ENCODE data around the gene NUP62. TPM values are rescaled to one million over a fixed set of nuclear protein-coding genes. Genes with fewer than 3 reads are reported as not detected.
A peak's percentile ranks its signal among the peaks of the same experiment; 100 is the strongest.
"Not testable (repeated sequence)": the region's sequence is repeated elsewhere in the genome, so short reads cannot be mapped to it uniquely, and the experiment has no call there.

The NUP62 gene
- total RNA-seq, 1 donor from 2014 or later: 28.4 TPM

- intact Hi-C loops (cut with micrococcal nuclease): no loop called here
- DNase-seq: no peak
- ATAC-seq: peak; percentile 69
Measured at GRCh38 chr19:49954092-49954829, 25.0 kb upstream of the NUP62 start.

GRCh38 chr19:49953416-49953815 is 24.1 kb upstream of the NUP62 start:
- ATAC-seq (peak; percentile 68), DNase-seq (no peak)
- intact Hi-C loops (cut with micrococcal nuclease): no loop called here

DNA sequence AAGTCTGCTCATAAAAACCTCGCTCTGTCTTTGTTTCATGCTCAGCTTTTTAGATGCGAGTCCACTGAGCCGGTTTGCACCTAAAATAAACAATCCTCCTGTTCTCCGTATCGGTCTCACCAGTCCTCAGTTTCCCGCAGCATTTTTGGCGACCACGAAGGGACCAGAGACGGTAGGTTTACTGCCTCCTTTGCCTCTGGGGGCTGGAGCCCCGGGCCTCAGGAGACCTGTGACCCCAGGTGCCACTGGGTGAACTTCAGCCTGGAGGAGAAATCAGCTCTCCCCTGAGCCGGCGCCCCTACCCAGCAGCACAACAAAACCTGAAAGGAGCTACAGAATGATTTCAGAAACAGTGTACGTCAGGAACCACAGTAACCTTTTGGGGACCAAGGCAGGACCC is 23.6 kb upstream of the NUP62 start:
- ATAC-seq (no peak), DNase-seq (no peak)
- intact Hi-C loops (cut with micrococcal nuclease): no loop called here

DNA sequence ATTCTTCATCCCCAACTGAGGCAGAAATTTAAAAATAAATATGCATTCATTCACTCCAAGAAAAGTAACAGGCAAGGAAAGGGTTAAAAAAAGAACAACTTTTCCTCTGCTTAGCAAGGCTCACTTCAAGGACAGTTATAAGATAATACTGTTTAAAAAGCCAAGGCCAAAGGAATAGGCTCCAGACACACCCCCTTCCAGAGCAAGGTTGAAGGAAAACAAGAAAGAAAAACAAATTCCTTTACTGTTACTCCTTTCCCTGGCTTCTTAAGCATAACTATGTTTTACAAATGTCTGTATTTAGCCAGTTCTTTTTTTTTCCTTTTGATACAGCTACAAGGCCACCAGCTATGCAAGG is 23.2 kb upstream of the NUP62 start:
- no peak for DNase-seq
- ATAC-seq: no peak
- intact Hi-C loops (cut with micrococcal nuclease): no loop called here

DNA sequence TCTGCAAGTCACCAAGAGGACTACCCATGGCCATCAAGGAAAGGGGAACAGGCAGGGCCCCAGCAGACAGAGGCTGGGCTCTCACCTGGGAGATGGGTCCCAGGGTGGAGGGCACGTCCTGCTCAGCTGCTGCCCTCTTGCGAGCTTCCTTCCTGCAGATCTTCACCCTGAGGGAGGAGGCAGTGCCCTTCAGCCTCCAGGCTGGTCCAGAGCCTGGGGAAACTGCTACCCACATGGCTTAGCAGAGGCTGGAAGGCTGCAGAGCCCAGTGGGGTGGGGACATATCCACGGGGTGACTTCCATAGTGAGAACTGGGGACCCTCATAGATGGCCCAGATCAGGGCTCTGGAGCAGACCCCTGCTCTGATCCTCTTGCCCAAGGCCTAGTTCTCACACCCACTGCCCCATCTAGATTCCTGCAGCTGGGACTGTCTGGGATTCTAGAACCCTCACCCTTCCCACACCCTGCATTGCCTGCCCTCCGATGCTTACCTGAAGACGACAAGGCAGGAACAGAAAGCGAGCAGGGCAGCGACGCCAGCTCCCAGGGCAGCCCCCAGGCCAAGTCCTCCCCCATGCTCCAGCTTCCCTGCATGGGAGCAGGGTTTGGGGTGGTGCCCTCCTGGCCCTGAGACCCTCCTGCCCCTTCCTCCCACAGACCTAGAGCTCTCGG is 22.6 kb upstream of the NUP62 start:
- intact Hi-C loops (cut with micrococcal nuclease): no loop called here
- ATAC-seq (no peak), DNase-seq (no peak)

- DNase-seq: no peak
- no peak for ATAC-seq
- intact Hi-C loops (cut with micrococcal nuclease): no loop called here
Measured at GRCh38 chr19:49950956-49951526, 21.7 kb upstream of the NUP62 start.

- intact Hi-C loops (cut with micrococcal nuclease): no loop called here
- DNase-seq (no peak), ATAC-seq (no peak)
Measured at GRCh38 chr19:49950590-49950948, 21.3 kb upstream of the NUP62 start.

DNA sequence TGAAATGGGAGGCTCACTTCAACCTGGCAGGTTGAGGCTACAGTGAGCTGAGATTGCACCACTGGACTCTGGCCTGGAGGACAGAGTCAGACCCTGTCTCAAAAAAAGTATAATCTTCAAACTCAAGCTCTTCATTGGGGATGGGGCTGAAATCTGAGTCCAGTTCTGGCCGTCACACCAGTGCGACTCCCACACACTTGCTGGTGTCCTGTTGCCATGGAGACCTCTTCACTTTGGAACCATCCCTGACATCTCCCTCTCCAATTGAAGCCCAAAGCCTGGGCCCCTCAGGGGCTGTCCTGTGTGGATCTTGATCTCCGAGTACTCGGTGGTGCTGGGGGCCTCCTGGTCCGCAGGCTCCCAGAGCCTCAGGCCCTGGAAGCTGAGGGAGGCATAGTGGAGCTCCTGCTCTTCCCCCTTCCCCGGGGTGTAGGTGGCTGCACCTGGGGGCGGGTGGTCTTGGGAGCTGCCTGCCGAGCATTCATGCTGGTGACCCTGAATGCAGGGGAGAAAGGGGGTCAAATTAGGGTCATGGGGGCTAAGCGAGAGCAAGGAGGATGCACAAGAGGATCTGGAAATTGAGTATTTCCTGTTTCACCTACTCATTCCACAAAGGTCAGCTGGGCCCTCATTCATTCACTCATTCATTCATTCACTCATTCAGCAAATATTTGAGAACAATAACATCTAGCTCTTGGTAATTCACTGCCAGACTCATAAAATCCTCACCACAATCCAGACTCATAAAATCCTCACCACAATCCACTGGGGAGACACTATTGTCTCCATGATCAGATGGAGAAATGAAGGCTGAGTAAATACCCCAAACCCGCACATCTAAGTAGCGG is 20.7 kb upstream of the NUP62 start:
- intact Hi-C loops (cut with micrococcal nuclease): no loop called here
- ATAC-seq: no peak

GRCh38 chr19:49946415-49946814 is 17.1 kb upstream of the NUP62 start:
- intact Hi-C loops (cut with micrococcal nuclease): no loop called here
- ATAC-seq (no peak), DNase-seq (no peak)

More for the DNA sequence above, 20.7 kb upstream of the NUP62 start:
- DNase-seq: no peak

- DNase-seq; ATAC-seq; intact Hi-C loops (cut with micrococcal nuclease): not testable (repeated sequence)
Measured at GRCh38 chr19:49944567-49944966, 15.3 kb upstream of the NUP62 start.

DNA sequence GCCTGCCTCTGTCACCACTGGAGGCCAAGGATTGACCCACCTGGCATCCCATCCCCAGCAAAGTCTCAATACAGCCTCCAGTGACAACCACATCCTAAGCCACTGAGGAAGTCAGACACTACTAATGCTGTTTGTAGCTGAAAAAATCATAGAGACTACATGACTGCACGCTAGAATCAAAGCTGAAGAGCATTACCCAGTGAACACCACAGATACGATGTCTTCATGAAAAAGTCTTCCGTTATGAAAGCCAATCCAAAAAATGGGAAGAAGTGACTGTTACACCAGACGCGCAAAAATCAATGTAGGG is 11.1 kb upstream of the NUP62 start:
- DNase-seq (no peak), ATAC-seq (no peak)
- intact Hi-C loops (cut with micrococcal nuclease): no loop called here

DNA sequence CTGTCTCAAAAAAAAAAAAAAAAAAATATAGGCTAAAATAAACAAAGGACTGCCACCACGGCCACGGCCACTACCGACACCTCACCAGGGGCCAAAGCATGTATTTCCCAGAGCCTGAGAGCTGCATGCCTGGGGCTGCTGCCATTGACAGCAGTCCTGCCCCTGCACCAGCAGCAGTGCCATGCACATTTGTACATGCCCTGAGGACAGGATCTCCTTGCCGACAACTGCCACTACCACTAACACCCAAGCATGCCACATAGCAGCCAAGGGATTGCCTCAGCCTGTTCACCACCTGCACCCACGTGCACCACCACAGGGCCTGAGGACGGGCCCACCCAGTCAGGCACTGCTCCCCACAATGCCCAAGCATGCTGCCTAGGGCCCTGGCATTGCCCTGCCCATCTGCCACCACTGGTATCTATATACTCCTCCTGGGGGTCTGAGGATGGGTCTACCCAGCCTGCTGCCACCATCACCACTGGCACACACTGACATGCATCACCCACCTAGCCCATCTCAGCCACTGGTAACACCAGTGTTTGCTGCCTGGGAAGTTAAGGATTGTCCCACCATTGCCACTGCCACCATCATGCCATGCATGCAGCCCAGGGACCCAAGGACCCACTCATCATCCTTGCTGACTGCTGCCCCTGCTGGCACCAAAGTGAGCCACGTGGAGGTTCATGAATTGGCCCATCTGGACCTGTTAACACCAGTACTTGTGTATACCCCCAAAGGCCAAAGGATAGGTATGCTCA is 10.6 kb upstream of the NUP62 start:
- intact Hi-C loops (cut with micrococcal nuclease): loop anchor here (10.0 kb wide), 1 partner anchor 45 kb away; no protein-coding TSS in a partner anchor
- ATAC-seq (no peak), DNase-seq (no peak)

GRCh38 chr19:49938662-49939061 is 9.4 kb upstream of the NUP62 start:
- intact Hi-C loops (cut with micrococcal nuclease): loop anchor here (10.0 kb wide), 1 partner anchor 46 kb away; no protein-coding TSS in a partner anchor
- DNase-seq (no peak), ATAC-seq (no peak)

DNA sequence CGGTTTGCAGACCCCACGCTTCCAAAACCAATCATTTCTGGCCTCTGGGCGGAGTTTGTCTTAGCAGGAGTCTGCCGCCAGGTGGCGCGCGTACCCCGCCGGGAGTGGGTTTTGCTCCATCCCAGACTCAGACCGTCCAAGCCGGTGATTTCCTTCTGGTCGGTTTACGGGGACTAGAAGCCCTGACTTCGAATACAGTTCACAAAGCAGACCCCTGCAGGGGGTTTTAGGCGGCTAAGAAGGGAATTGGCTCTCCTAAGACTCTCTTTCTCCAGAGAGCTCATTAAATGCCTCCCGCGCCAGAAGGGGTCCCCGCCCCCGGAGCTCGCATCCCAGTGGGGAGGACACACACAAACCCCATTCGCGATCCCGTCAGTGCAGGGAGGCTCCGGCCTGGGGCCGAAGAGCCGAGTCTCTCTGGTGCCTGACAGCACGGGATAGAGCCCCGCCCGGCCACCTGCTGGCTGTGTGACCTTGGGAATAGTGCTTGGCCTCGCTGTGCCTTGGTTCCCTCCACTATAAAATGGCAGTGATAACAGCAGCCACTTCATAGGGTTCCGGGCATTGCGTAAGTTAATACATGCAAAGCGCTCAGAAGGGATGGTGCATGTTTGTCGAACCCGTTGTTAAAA is 8.6 kb upstream of the NUP62 start:
- intact Hi-C loops (cut with micrococcal nuclease): loop anchor here (10.0 kb wide), 1 partner anchor 47 kb away; no protein-coding TSS in a partner anchor
- DNase-seq (peak; percentile 85), ATAC-seq (peak; percentile 90)

DNA sequence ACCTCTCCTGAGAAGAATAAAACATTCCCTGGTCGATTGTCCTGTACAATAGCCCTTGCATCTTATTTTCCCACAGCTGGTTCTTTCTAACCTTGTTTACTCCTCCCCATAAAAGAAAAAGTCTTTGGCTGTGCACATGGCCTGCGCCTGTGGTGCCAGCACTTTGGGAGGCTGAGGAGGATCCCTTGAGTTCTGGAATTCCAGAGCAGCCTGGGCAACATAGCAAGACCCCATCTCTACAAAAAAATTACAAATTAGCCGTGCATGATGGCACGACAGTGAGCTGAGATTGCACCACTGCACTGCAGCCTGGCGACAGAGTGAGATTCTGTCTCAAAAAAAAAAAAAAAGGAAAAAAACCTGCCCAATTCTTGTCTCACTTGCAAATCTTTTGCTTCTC is 7.2 kb upstream of the NUP62 start:
- no peak for ATAC-seq
- intact Hi-C loops (cut with micrococcal nuclease): loop anchor here (10.0 kb wide), 1 partner anchor 48 kb away; no protein-coding TSS in a partner anchor
- no peak for DNase-seq

DNA sequence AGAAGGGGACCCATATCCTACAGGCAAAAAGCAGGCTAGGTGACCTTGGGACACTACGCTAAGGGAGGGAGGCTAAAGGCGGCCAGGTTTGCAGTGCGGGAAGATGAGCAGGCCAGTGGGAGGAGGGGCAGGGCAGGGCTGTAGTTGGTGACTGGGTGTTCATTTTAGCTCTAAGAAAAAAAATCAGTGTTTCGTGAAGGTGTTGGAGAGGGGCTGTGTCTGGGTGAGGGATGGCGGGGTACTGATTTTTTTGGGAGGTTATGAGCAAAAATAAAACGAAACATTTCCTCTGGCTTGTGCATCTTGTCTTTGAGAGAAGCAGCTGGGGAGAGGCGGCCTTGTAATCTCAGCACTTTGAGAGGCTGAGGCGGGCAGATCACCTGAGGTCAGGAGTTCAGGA is 4.3 kb upstream of the NUP62 start:
- intact Hi-C loops (cut with micrococcal nuclease): loop anchor here (10.0 kb wide), 1 partner anchor 51 kb away; no protein-coding TSS in a partner anchor
- ATAC-seq (no peak), DNase-seq (no peak)

GRCh38 chr19:49932731-49933131 is 3.4 kb upstream of the NUP62 start:
- intact Hi-C loops (cut with micrococcal nuclease): loop anchor here (10.0 kb wide), 1 partner anchor 52 kb away; no protein-coding TSS in a partner anchor
- ATAC-seq: no peak
- no peak for DNase-seq

DNA sequence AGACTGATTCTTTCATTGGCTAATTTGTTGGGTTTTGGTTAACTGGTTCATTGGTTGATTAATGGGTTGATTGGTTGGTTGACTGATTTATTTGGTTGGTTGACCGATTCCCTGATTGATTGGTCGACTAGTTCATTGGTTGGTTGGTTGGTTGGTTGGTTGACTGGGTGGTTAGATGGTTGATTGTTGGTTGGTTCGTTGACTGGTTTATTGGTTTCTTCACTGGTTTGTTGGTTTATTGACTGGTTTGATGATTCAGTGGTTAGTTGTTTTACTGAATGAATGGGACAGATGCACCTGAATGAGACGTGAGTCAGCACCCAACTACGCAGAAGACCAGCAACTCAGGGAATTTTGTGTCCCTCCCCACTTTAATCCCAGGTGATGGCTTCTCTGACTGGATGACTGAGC is 2.7 kb upstream of the NUP62 start:
- DNase-seq (no peak), ATAC-seq (no peak)
- intact Hi-C loops (cut with micrococcal nuclease): loop anchor here (10.0 kb wide), 1 partner anchor 53 kb away; no protein-coding TSS in a partner anchor

Data from left ventricle myocardium superior (tissue), 1 donor.